B cell (primary cell): ENCODE measurements around the gene HOXC6. TPM values are rescaled to one million over a fixed set of nuclear protein-coding genes. Genes with fewer than 3 reads are reported as not detected.

ENCODE experiments used
- ATAC-seq: fragments of 200-7000 bp; cut with Tn5 transposase; one replicate; pipeline ENCODE4 v1.10.0; 2021; ENCODE audit warnings: low read depth, mild to moderate bottlenecking, moderate number of reproducible peaks, moderate library complexity
- CTCF ChIA-PET: fragments of 350-600 bp; sonication (Branson Sonifier 250); formaldehyde crosslinking; loops from one replicate; lab custom pipeline; 2021; ENCODE audit warnings: antibody characterized with exemption, inconsistent platforms; lab: Charles Lee
- POLR2A ChIA-PET: fragments of 350-600 bp; sonication (Branson Sonifier 250); formaldehyde crosslinking; loops from one replicate; lab custom pipeline; 2021; ENCODE audit warnings: antibody characterized with exemption; lab: Charles Lee
- DNase-seq: peaks from one replicate; pipeline ENCODE4 v3.0.0; 2013
- H2AFZ ChIP-seq: 2 replicates; pipeline ENCODE4 v1.6.1; 2012; ENCODE audit warnings: mild to moderate bottlenecking, low read depth, low read length; ENCODE audit not compliant: insufficient read depth, poor library complexity, severe bottlenecking
- H3K27ac ChIP-seq, 2 donors: 1 replicate in 1 of 2; 2 replicates in 1 of 2; pipeline ENCODE4 v1.5.1; 2012 to 2013; ENCODE audit warnings: low read length in 2 of 2, mild to moderate bottlenecking in 2 of 2, moderate library complexity in 1 of 2
- H3K27me3 ChIP-seq, 4 experiments: fragments of 200-600 bp in 1 of 4; sonication (generic) in 1 of 4; replicated peaks in 1 of 4; 1 replicate in 2 of 4; 2 replicates in 2 of 4; pipeline versions ENCODE4 v1.6.1 to v1.7.0; 2013 to 2016; ENCODE audit warnings: low read length in 3 of 4, mild to moderate bottlenecking in 2 of 4, mixed read lengths in 1 of 4, moderate library complexity in 1 of 4; ENCODE audit not compliant: insufficient read depth in 4 of 4, control insufficient read depth in 3 of 4; ENCODE audit errors: control extremely low read depth in 1 of 4
- H3K36me3 ChIP-seq, 2 experiments: replicated peaks in 1 of 2; 1 replicate in 1 of 2; 2 replicates in 1 of 2; pipeline versions ENCODE4 v1.6.1 to v1.7.1; 2013; ENCODE audit warnings: low read length in 1 of 2; ENCODE audit not compliant: insufficient read depth in 2 of 2, control insufficient read depth in 1 of 2; ENCODE audit errors: control extremely low read depth in 1 of 2, extremely low read depth in 1 of 2
- H3K4me1 ChIP-seq, 2 donors: fragments of 200-600 bp in 1 of 2; sonication (generic) in 1 of 2; 1 replicate in 1 of 2; 2 replicates in 1 of 2; pipeline versions ENCODE4 v1.5.1 to v1.6.1; 2013 to 2017; ENCODE audit warnings: low read length in 2 of 2; ENCODE audit not compliant: control insufficient read depth in 2 of 2, insufficient read depth in 2 of 2
- H3K4me2 ChIP-seq: replicated peaks from 2 replicates; pipeline ENCODE3; 2012; ENCODE audit warnings: mild to moderate bottlenecking, low read depth, low read length; ENCODE audit not compliant: poor library complexity, severe bottlenecking
- H3K4me3 ChIP-seq, 5 experiments: fragments of 200-600 bp in 1 of 5; sonication (generic) in 1 of 5; 1 replicate in 3 of 5; 2 replicates in 2 of 5; pipeline versions ENCODE4 v1.5.1 to v1.7.0; 2011 to 2016; ENCODE audit warnings: low read length in 4 of 5, mild to moderate bottlenecking in 4 of 5, low read depth in 2 of 5, control low read depth in 1 of 5, moderate library complexity in 1 of 5; ENCODE audit not compliant: insufficient read depth in 1 of 5; ENCODE audit errors: control extremely low read depth in 1 of 5, extremely low read depth in 1 of 5
- H3K79me2 ChIP-seq: fragments of 200-600 bp; sonication (generic); one replicate; pipeline ENCODE4 v1.6.0; 2016; ENCODE audit warnings: low read length; ENCODE audit not compliant: control insufficient read depth, insufficient read depth
- H3K9ac ChIP-seq: fragments of 200-600 bp; sonication (generic); 2 replicates; pipeline ENCODE4 v1.6.1; 2017; ENCODE audit warnings: mild to moderate bottlenecking, low read length, moderate library complexity
- H3K9me3 ChIP-seq, 3 donors: one replicate each; pipeline versions ENCODE4 v1.6.1 to v1.7.1; 2013; ENCODE audit warnings: low read length in 2 of 3; ENCODE audit not compliant: control insufficient read depth in 2 of 3, insufficient read depth in 1 of 3; ENCODE audit errors: control extremely low read depth in 1 of 3
- H4K20me1 ChIP-seq: 2 replicates; pipeline ENCODE4 v1.6.0; 2012; ENCODE audit warnings: mild to moderate bottlenecking, low read length; ENCODE audit not compliant: insufficient read depth, control insufficient read depth, poor library complexity, severe bottlenecking
- H3K27ac Mint-ChIP-seq: one replicate; pipeline ENCODE4 v1.8.0; 2021; ENCODE audit warnings: mixed read lengths
- H3K27me3 Mint-ChIP-seq: one replicate; pipeline ENCODE4 v1.8.0; 2021; ENCODE audit warnings: mixed read lengths
- H3K4me1 Mint-ChIP-seq: one replicate; pipeline ENCODE4 v1.8.0; 2021; ENCODE audit warnings: mixed read lengths
- H3K4me3 Mint-ChIP-seq: one replicate; pipeline ENCODE4 v1.8.0; 2021; ENCODE audit warnings: mixed read lengths
- H3K9me3 Mint-ChIP-seq: one replicate; pipeline ENCODE4 v1.8.0; 2022; ENCODE audit warnings: mixed read lengths; ENCODE audit not compliant: insufficient read depth
- EZH2 ChIP-seq: IDR thresholded peaks from 2 replicates; pipeline ENCODE4 v1.6.1; 2012; ENCODE audit warnings: borderline replicate concordance, low read depth, mild to moderate bottlenecking, moderate library complexity, low read length; ENCODE audit not compliant: insufficient read depth, poor library complexity, severe bottlenecking
- WGBS: methylation state at CpG from one replicate; pipeline ENCODE4 v1.1.5; 2013; ENCODE audit warnings: missing lambda C conversion rate; ENCODE audit not compliant: insufficient coverage; 5-methylcytosine and 5-hydroxymethylcytosine counted together
- intact Hi-C: fragments of 100-400 bp; cut with micrococcal nuclease; formaldehyde crosslinking; loops from one replicate; pipeline ENCODE4 v1.10.0; 2022
- polyA plus RNA-seq: library from polyadenylated mRNA; depleted of rRNA; stranded (reverse); fragments of >200 nt; gene quantifications from 2 replicates; pipeline ENCODE4 v1.2.3, GENCODE V29; 2012
- total RNA-seq, 2 donors: library from RNA; stranded (reverse); fragments of 120-200 nt in 1 of 2; gene quantifications; 1 replicate in 1 of 2; 2 replicates in 1 of 2; pipeline versions ENCODE4 v1.2.3 to v1.2.4, GENCODE V29; 2013 to 2022
- TF ChIP-seq, protein P1 (sequence below): fragments of 200-600 bp; IDR thresholded peaks from one replicate; pipeline ENCODE4 v1.8.0; 2022; ENCODE audit warnings: antibody characterized with exemption, mild to moderate bottlenecking

The HOXC6 gene
- total and polyA plus RNA-seq, 2 donors (not counting 1 experiment from before 2014, with no cell fraction given) = not detected

DNA sequence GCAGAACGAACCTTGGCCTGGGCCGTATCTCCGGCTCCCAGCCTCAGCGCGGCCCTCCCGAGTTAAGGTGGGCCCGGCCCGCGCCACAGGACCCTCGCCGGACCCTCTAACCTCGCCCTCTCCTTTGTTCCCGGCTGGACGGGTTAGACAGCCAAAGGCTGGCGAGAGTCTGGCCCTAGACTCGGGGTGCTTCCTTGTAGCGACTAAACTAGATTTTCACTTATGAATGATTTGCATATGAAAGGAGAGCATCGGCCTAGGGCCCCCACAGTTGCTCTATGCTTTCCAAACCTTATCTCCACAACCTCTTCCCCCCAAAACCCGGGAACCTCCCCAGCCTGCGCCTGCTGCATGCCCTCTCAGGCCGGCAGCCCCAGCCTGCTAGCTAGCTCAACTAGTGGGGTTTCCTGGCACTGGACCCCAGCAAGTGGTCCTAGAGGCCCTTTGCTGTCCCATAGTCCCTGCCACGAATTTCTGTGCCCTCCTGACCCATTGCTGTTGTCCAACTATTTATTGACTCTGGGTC lies 6.6 kb downstream of the HOXC6 start:
- CTCF ChIA-PET = interaction anchor here (1.0 to 6.4 kb wide), 4 partner anchors 17 to 166 kb away, joined by 4 to 87 read pairs (median 4); partner anchors contain the start of gene SMUG1
- ATAC-seq (no peak), DNase-seq (no peak)
- Histone ChIP-seq H3K9ac (peak overlapping the region; percentile 37), H3K4me2 (peak overlapping the region; percentile 67), H4K20me1 (no peaks in the 10 kb centered on the region), H3K36me3 (no peaks in the 10 kb centered on the region), H3K4me1 (peaks cover 28 to 41% of the 10 kb centered on the region in 2 donors), H3K4me3 (peak overlapping the region in 1 of 5 experiments; percentile 47), H3K9me3 (peaks cover 0 to 51% (median 6%) of the 10 kb centered on the region in 3 donors), H2AFZ (no peak overlapping the region), H3K27ac (no peak overlapping the region), H3K79me2 (no peaks in the 10 kb centered on the region), H3K27me3 (peaks cover 0 to 94% (median 63%) of the 10 kb centered on the region in 4 experiments)
- intact Hi-C loops = loop anchor here (2.0 to 5.0 kb wide), 3 partner anchors 16 to 68 kb away; no protein-coding TSS in a partner anchor
- Mint-ChIP-seq H3K9me3 (no peaks in the 10 kb centered on the region), H3K27ac (peak overlapping the region; percentile 76), H3K4me1 (peaks cover 23% of the 10 kb centered on the region), H3K4me3 (peak overlapping the region; percentile 50), H3K27me3 (peaks cover 76% of the 10 kb centered on the region)
- POLR2A ChIA-PET = no interaction called here
- 42% methylated on average over 17 of the region's 22 CpGs for WGBS
- no peak for TF ChIP-seq EZH2
- TF ChIP-seq, protein P1, sequence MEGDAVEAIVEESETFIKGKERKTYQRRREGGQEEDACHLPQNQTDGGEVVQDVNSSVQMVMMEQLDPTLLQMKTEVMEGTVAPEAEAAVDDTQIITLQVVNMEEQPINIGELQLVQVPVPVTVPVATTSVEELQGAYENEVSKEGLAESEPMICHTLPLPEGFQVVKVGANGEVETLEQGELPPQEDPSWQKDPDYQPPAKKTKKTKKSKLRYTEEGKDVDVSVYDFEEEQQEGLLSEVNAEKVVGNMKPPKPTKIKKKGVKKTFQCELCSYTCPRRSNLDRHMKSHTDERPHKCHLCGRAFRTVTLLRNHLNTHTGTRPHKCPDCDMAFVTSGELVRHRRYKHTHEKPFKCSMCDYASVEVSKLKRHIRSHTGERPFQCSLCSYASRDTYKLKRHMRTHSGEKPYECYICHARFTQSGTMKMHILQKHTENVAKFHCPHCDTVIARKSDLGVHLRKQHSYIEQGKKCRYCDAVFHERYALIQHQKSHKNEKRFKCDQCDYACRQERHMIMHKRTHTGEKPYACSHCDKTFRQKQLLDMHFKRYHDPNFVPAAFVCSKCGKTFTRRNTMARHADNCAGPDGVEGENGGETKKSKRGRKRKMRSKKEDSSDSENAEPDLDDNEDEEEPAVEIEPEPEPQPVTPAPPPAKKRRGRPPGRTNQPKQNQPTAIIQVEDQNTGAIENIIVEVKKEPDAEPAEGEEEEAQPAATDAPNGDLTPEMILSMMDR = no peak
